ENCODE measurements around the gene INSM1. TPM values are rescaled to one million over a fixed set of nuclear protein-coding genes. Genes with fewer than 3 reads are reported as not detected.
A peak's percentile ranks its signal among the peaks of the same experiment; 100 is the strongest.

The INSM1 gene
- total RNA-seq, 1 experiment from 2014 or later: not detected

- H3K9ac ChIP-seq (ENCODE audit: low read length): no peak overlapping the region
- no peaks in the 10 kb centered on the region for H4K20me1 ChIP-seq (ENCODE audit: insufficient read depth, low read depth, low read length)
- no peaks in the 10 kb centered on the region for H3K36me3 ChIP-seq (ENCODE audit: insufficient read depth, low read length)
- no peak overlapping the region for H2AFZ ChIP-seq (ENCODE audit: low read length)
- no peaks in the 10 kb centered on the region for H3K4me1 ChIP-seq (ENCODE audit: low read length)
- H3K4me3 ChIP-seq (ENCODE audit: low read length): no peak overlapping the region
- no peak overlapping the region for H3K27ac ChIP-seq (ENCODE audit: low read length)
- no peaks in the 10 kb centered on the region for H3K9me3 ChIP-seq (ENCODE audit: low read length)
- no peak overlapping the region for H3K4me2 ChIP-seq (ENCODE audit: low read depth, low read length, poor library complexity, severe bottlenecking)
- DNase-seq: no peak
- no peaks in the 10 kb centered on the region for H3K79me2 ChIP-seq (ENCODE audit: low read length)
- no peaks in the 10 kb centered on the region for H3K27me3 ChIP-seq (ENCODE audit: low read length)
- no peaks in the 10 kb centered on the region for H3K9me2 ChIP-seq (replicated peaks; ENCODE audit: insufficient read depth, low read length)
These were observed 31.9 kb downstream of the INSM1 start for GRCh38 chr20:20399531-20400500.

DNA sequence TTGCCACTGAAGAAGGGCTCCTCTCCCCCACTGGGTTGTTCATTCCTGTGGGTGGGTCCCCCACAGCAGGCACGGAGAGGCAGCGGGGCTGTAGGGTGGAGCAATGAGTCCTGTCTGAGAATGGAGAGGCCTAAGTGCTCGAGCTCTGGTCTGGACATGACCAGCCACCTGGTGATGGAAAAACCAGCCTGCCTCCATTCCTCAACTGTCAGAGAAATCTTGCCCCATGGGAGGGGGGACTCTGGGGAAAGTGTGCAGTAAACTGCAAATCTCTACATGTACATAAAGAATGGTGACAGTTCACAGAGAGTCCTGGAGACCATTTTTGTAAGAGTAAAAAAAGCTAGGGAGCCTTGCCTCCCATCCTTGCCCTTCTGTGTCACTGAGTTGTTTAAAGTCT lies 34.1 kb downstream of the INSM1 start:
- no peak for DNase-seq
- Histone ChIP-seq H3K9ac (ENCODE audit: low read length) (no peak overlapping the region), H3K4me3 (ENCODE audit: low read length) (no peak overlapping the region), H3K27me3 (ENCODE audit: low read length) (no peaks in the 10 kb centered on the region), H4K20me1 (ENCODE audit: insufficient read depth, low read depth, low read length) (no peaks in the 10 kb centered on the region), H2AFZ (ENCODE audit: low read length) (no peak overlapping the region), H3K27ac (ENCODE audit: low read length) (no peak overlapping the region), H3K79me2 (ENCODE audit: low read length) (no peaks in the 10 kb centered on the region), H3K4me1 (ENCODE audit: low read length) (no peaks in the 10 kb centered on the region), H3K9me3 (ENCODE audit: low read length) (no peaks in the 10 kb centered on the region), H3K9me2 (replicated peaks; ENCODE audit: insufficient read depth, low read length) (no peaks in the 10 kb centered on the region), H3K4me2 (ENCODE audit: low read depth, low read length, poor library complexity, severe bottlenecking) (no peak overlapping the region), H3K36me3 (ENCODE audit: insufficient read depth, low read length) (no peaks in the 10 kb centered on the region)

GRCh38 chr20:20404633-20405032 lies 36.7 kb downstream of the INSM1 start:
- H3K79me2 ChIP-seq (ENCODE audit: low read length): no peaks in the 10 kb centered on the region
- H4K20me1 ChIP-seq (ENCODE audit: insufficient read depth, low read depth, low read length): no peaks in the 10 kb centered on the region
- no peak overlapping the region for H2AFZ ChIP-seq (ENCODE audit: low read length)
- no peaks in the 10 kb centered on the region for H3K9me2 ChIP-seq (replicated peaks; ENCODE audit: insufficient read depth, low read length)
- no peaks in the 10 kb centered on the region for H3K36me3 ChIP-seq (ENCODE audit: insufficient read depth, low read length)
- H3K9ac ChIP-seq (ENCODE audit: low read length): no peak overlapping the region
- no peak overlapping the region for H3K27ac ChIP-seq (ENCODE audit: low read length)
- no peak overlapping the region for H3K4me2 ChIP-seq (ENCODE audit: low read depth, low read length, poor library complexity, severe bottlenecking)
- H3K9me3 ChIP-seq (ENCODE audit: low read length): no peaks in the 10 kb centered on the region
- no peak for DNase-seq
- no peaks in the 10 kb centered on the region for H3K27me3 ChIP-seq (ENCODE audit: low read length)
- no peaks in the 10 kb centered on the region for H3K4me1 ChIP-seq (ENCODE audit: low read length)
- H3K4me3 ChIP-seq (ENCODE audit: low read length): no peak overlapping the region

GRCh38 chr20:20405623-20406022 lies 37.7 kb downstream of the INSM1 start:
- H3K27ac ChIP-seq (ENCODE audit: low read length): no peak overlapping the region
- no peak for DNase-seq
- H3K36me3 ChIP-seq (ENCODE audit: insufficient read depth, low read length): no peaks in the 10 kb centered on the region
- H2AFZ ChIP-seq (ENCODE audit: low read length): no peak overlapping the region
- H3K4me2 ChIP-seq (ENCODE audit: low read depth, low read length, poor library complexity, severe bottlenecking): no peak overlapping the region
- H3K4me3 ChIP-seq (ENCODE audit: low read length): no peak overlapping the region
- no peak overlapping the region for H3K9ac ChIP-seq (ENCODE audit: low read length)
- no peaks in the 10 kb centered on the region for H3K4me1 ChIP-seq (ENCODE audit: low read length)
- no peaks in the 10 kb centered on the region for H4K20me1 ChIP-seq (ENCODE audit: insufficient read depth, low read depth, low read length)
- H3K27me3 ChIP-seq (ENCODE audit: low read length): no peaks in the 10 kb centered on the region
- no peaks in the 10 kb centered on the region for H3K9me2 ChIP-seq (replicated peaks; ENCODE audit: insufficient read depth, low read length)
- H3K79me2 ChIP-seq (ENCODE audit: low read length): no peaks in the 10 kb centered on the region
- no peaks in the 10 kb centered on the region for H3K9me3 ChIP-seq (ENCODE audit: low read length)

DNA sequence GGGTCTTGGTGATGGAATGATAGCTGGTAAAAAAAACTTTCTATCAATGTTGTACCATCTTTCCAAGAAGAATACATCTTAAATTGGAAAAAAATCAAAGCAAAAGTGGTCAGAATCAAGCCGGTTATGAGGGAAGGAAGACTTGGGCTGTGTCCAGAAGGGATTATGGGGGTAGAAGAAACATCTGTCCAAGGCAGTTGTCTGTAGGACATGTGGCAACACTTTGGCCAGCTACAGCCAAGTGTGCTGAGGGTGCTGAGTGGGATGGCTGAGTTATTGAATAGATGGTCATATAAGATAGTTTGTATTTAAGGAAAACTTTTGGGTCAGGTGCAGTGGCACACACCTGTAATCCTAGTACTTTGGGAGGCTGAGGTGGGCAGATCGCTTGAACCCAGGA lies 38.4 kb downstream of the INSM1 start:
- Histone ChIP-seq H3K9ac (ENCODE audit: low read length) (no peak overlapping the region), H3K9me3 (ENCODE audit: low read length) (no peaks in the 10 kb centered on the region), H3K27me3 (ENCODE audit: low read length) (no peaks in the 10 kb centered on the region), H3K4me2 (ENCODE audit: low read depth, low read length, poor library complexity, severe bottlenecking) (no peak overlapping the region), H3K36me3 (ENCODE audit: insufficient read depth, low read length) (no peaks in the 10 kb centered on the region), H2AFZ (ENCODE audit: low read length) (no peak overlapping the region), H3K27ac (ENCODE audit: low read length) (no peak overlapping the region), H3K9me2 (replicated peaks; ENCODE audit: insufficient read depth, low read length) (no peaks in the 10 kb centered on the region), H3K79me2 (ENCODE audit: low read length) (no peaks in the 10 kb centered on the region), H4K20me1 (ENCODE audit: insufficient read depth, low read depth, low read length) (no peaks in the 10 kb centered on the region), H3K4me3 (ENCODE audit: low read length) (no peak overlapping the region), H3K4me1 (ENCODE audit: low read length) (no peaks in the 10 kb centered on the region)
- no peak for DNase-seq

- Histone ChIP-seq H3K4me1 (ENCODE audit: low read length) (no peaks in the 10 kb centered on the region), H3K9me3 (ENCODE audit: low read length) (no peaks in the 10 kb centered on the region), H3K9ac (ENCODE audit: low read length) (no peak overlapping the region), H3K9me2 (replicated peaks; ENCODE audit: insufficient read depth, low read length) (no peaks in the 10 kb centered on the region), H2AFZ (ENCODE audit: low read length) (no peak overlapping the region), H3K4me3 (ENCODE audit: low read length) (no peak overlapping the region), H3K27ac (ENCODE audit: low read length) (no peak overlapping the region), H3K79me2 (ENCODE audit: low read length) (no peaks in the 10 kb centered on the region), H3K4me2 (ENCODE audit: low read depth, low read length, poor library complexity, severe bottlenecking) (no peak overlapping the region), H4K20me1 (ENCODE audit: insufficient read depth, low read depth, low read length) (no peaks in the 10 kb centered on the region), H3K27me3 (ENCODE audit: low read length) (no peaks in the 10 kb centered on the region), H3K36me3 (ENCODE audit: insufficient read depth, low read length) (no peaks in the 10 kb centered on the region)
- DNase-seq: peak; percentile 43
These were observed 40.2 kb downstream of the INSM1 start for GRCh38 chr20:20407891-20408805.

GRCh38 chr20:20409331-20409730 lies 41.4 kb downstream of the INSM1 start:
- no peaks in the 10 kb centered on the region for H3K9me3 ChIP-seq (ENCODE audit: low read length)
- no peaks in the 10 kb centered on the region for H3K79me2 ChIP-seq (ENCODE audit: low read length)
- no peaks in the 10 kb centered on the region for H3K27me3 ChIP-seq (ENCODE audit: low read length)
- no peak overlapping the region for H3K27ac ChIP-seq (ENCODE audit: low read length)
- no peaks in the 10 kb centered on the region for H3K4me1 ChIP-seq (ENCODE audit: low read length)
- H4K20me1 ChIP-seq (ENCODE audit: insufficient read depth, low read depth, low read length): no peaks in the 10 kb centered on the region
- no peak overlapping the region for H3K9ac ChIP-seq (ENCODE audit: low read length)
- no peak overlapping the region for H3K4me2 ChIP-seq (ENCODE audit: low read depth, low read length, poor library complexity, severe bottlenecking)
- no peak overlapping the region for H2AFZ ChIP-seq (ENCODE audit: low read length)
- no peaks in the 10 kb centered on the region for H3K9me2 ChIP-seq (replicated peaks; ENCODE audit: insufficient read depth, low read length)
- H3K36me3 ChIP-seq (ENCODE audit: insufficient read depth, low read length): no peaks in the 10 kb centered on the region
- no peak for DNase-seq
- H3K4me3 ChIP-seq (ENCODE audit: low read length): no peak overlapping the region

GRCh38 chr20:20410678-20411077 lies 42.8 kb downstream of the INSM1 start:
- no peaks in the 10 kb centered on the region for H3K4me1 ChIP-seq (ENCODE audit: low read length)
- H2AFZ ChIP-seq (ENCODE audit: low read length): no peak overlapping the region
- H3K9ac ChIP-seq (ENCODE audit: low read length): no peak overlapping the region
- H3K36me3 ChIP-seq (ENCODE audit: insufficient read depth, low read length): no peaks in the 10 kb centered on the region
- no peaks in the 10 kb centered on the region for H3K79me2 ChIP-seq (ENCODE audit: low read length)
- H4K20me1 ChIP-seq (ENCODE audit: insufficient read depth, low read depth, low read length): no peaks in the 10 kb centered on the region
- H3K4me2 ChIP-seq (ENCODE audit: low read depth, low read length, poor library complexity, severe bottlenecking): no peak overlapping the region
- no peak overlapping the region for H3K27ac ChIP-seq (ENCODE audit: low read length)
- H3K9me3 ChIP-seq (ENCODE audit: low read length): no peaks in the 10 kb centered on the region
- H3K4me3 ChIP-seq (ENCODE audit: low read length): no peak overlapping the region
- no peaks in the 10 kb centered on the region for H3K9me2 ChIP-seq (replicated peaks; ENCODE audit: insufficient read depth, low read length)
- no peaks in the 10 kb centered on the region for H3K27me3 ChIP-seq (ENCODE audit: low read length)
- DNase-seq: no peak
